Body of pancreas (tissue), 4 donors: ENCODE results near the gene KLHL30. TPM values are rescaled to one million over a fixed set of nuclear protein-coding genes. Genes with fewer than 3 reads are reported as not detected.
"Not testable (repeated sequence)": the region's sequence is repeated elsewhere in the genome, so short reads cannot be mapped to it uniquely, and the experiment has no call there.

Experiments
- ATAC-seq: fragments of 150-250 bp; one replicate; pipeline ENCODE4 v1.9.1; 2016
- DNase-seq, 4 donors: peaks; one replicate each; pipeline ENCODE4 v3.0.0-alpha.2; 2019
- H3K27ac ChIP-seq, 4 donors: fragments of 200-600 bp; sonication (generic); 1 replicate in 3 of 4; 2 replicates in 1 of 4; pipeline versions ENCODE4 v1.5.1 to v1.6.1; 2016 to 2019; ENCODE audit warnings: mild to moderate bottlenecking in 1 of 4, mixed read lengths in 1 of 4, moderate library complexity in 1 of 4
- H3K27me3 ChIP-seq, 2 donors: fragments of 200-600 bp; sonication (generic); one replicate each; pipeline ENCODE4 v1.6.0; 2016; ENCODE audit warnings: mild to moderate bottlenecking in 1 of 2
- H3K36me3 ChIP-seq, 2 donors: fragments of 200-600 bp; sonication (generic); replicated peaks in 1 of 2; 2 replicates each; pipeline ENCODE4 v1.5.1; 2016; ENCODE audit warnings: low read depth in 2 of 2; ENCODE audit not compliant: insufficient read depth in 1 of 2
- H3K4me1 ChIP-seq: fragments of 200-600 bp; sonication (generic); one replicate; pipeline ENCODE4 v1.6.0; 2016
- H3K4me3 ChIP-seq, 2 donors: fragments of 200-600 bp; sonication (generic); 1 replicate in 1 of 2; 2 replicates in 1 of 2; pipeline ENCODE4 v1.5.1; 2016 to 2019
- H3K9me3 ChIP-seq, 3 donors: fragments of 200-600 bp; sonication (generic); 1 replicate in 2 of 3; 2 replicates in 1 of 3; pipeline ENCODE4 v1.5.1; 2016
- CTCF ChIP-seq, 7 experiments: fragments of 450-650 bp in 4 of 7; fragments of 200-600 bp in 3 of 7; sonication (generic) in 3 of 7; IDR thresholded peaks; one replicate each; pipeline ENCODE4 v1.5.1; 2016 to 2019; ENCODE audit warnings: antibody characterized with exemption in 7 of 7
- POLR2A ChIP-seq, 3 donors: fragments of 450-650 bp; IDR thresholded peaks; one replicate each; pipeline ENCODE4 v1.6.1; 2016; ENCODE audit warnings: antibody characterized with exemption in 3 of 3, mild to moderate bottlenecking in 2 of 3
- WGBS, 2 donors: methylation state at CpG; one replicate each; pipeline ENCODE4 v1.1.5; 2017; 5-methylcytosine and 5-hydroxymethylcytosine counted together
- intact Hi-C: fragments of 100-400 bp; cut with DNase I; formaldehyde crosslinking; loops from one replicate; pipeline ENCODE4 v1.15.1; 2023
- total RNA-seq, 2 donors: library from RNA; depleted of rRNA; stranded (reverse); fragments of >200 nt; gene quantifications; one replicate each; pipeline ENCODE4 v1.1.0, GENCODE V29; 2016

Gene KLHL30
- total RNA-seq, 2 donors from 2014 or later, result 0.26 to 0.66 TPM

GRCh38 chr2:238170386-238171071, 32.1 kb downstream of the KLHL30 start:
- Histone ChIP-seq H3K27ac (peak overlapping the region in 1 of 4 donors; percentile 74), H3K4me1 (peaks cover 39% of the 10 kb centered on the region), H3K27me3 (no peaks in the 10 kb centered on the region), H3K36me3 (peaks cover 0 to 13% of the 10 kb centered on the region in 2 donors), H3K4me3 (no peak overlapping the region), H3K9me3 (no peaks in the 10 kb centered on the region)
- WGBS, 2 donors, result 90 to 92% methylated on average over 21 of the region's 21 CpGs
- TF ChIP-seq CTCF (IDR thresholded peaks at IDR 0.05), result no peak
- TF ChIP-seq POLR2A (IDR thresholded peaks at IDR 0.05), result no peak
- intact Hi-C loops, result no loop called here
- no peak for ATAC-seq
- no peak for DNase-seq

GRCh38 chr2:238171072-238171431, 32.6 kb downstream of the KLHL30 start:
- H3K4me3 ChIP-seq, H3K9me3 ChIP-seq, intact Hi-C loops, ATAC-seq, H3K27ac ChIP-seq, H3K27me3 ChIP-seq, DNase-seq: not testable (repeated sequence)
- WGBS, 2 donors, result 85 to 92% methylated on average over 5 of the region's 5 CpGs
- Histone ChIP-seq H3K4me1 (peaks cover 35% of the 10 kb centered on the region), H3K36me3 (peaks cover 0 to 13% of the 10 kb centered on the region in 2 donors)

- Histone ChIP-seq H3K27me3 (no peaks in the 10 kb centered on the region), H3K4me3 (no peak overlapping the region), H3K36me3 (peaks cover 0 to 13% of the 10 kb centered on the region in 2 donors), H3K9me3 (no peaks in the 10 kb centered on the region), H3K4me1 (peaks cover 29% of the 10 kb centered on the region), H3K27ac (no peak overlapping the region)
- ATAC-seq (no peak), DNase-seq (no peak)
- 93 to 98% methylated on average over 9 of the region's 9 CpGs for WGBS, 2 donors
- no peak for TF ChIP-seq POLR2A (IDR thresholded peaks at IDR 0.05)
- TF ChIP-seq CTCF (IDR thresholded peaks at IDR 0.05), result no peak
- intact Hi-C loops, result no loop called here
Measured at GRCh38 chr2:238171575-238172187, 33.2 kb downstream of the KLHL30 start.

GRCh38 chr2:238172439-238172838, 34.0 kb downstream of the KLHL30 start:
- DNase-seq (no peak), ATAC-seq (no peak)
- TF ChIP-seq POLR2A (IDR thresholded peaks at IDR 0.05), result no peak
- no peak overlapping the region for H3K4me3 ChIP-seq
- H3K36me3 ChIP-seq, result peaks cover 0 to 15% of the 10 kb centered on the region in 2 donors
- no peaks in the 10 kb centered on the region for H3K27me3 ChIP-seq
- intact Hi-C loops, result no loop called here
- 88 to 99% methylated on average over 13 to 14 of the region's 14 CpGs for WGBS, 2 donors
- H3K9me3 ChIP-seq, result no peaks in the 10 kb centered on the region
- peaks cover 22% of the 10 kb centered on the region for H3K4me1 ChIP-seq
- no peak overlapping the region for H3K27ac ChIP-seq

- Histone ChIP-seq H3K4me1 (peaks cover 20% of the 10 kb centered on the region), H3K36me3 (peaks cover 0 to 21% of the 10 kb centered on the region in 2 donors), H3K9me3 (no peaks in the 10 kb centered on the region), H3K4me3 (no peak overlapping the region), H3K27ac (no peak overlapping the region), H3K27me3 (no peaks in the 10 kb centered on the region)
- 87 to 92% methylated on average over 2 of the region's 2 CpGs for WGBS, 2 donors
- DNase-seq (no peak), ATAC-seq (no peak)
- no peak for TF ChIP-seq POLR2A (IDR thresholded peaks at IDR 0.05)
- intact Hi-C loops, result no loop called here
Measured at GRCh38 chr2:238173692-238174091, 35.2 kb downstream of the KLHL30 start.

- Histone ChIP-seq H3K4me1 (peaks cover 16% of the 10 kb centered on the region), H3K9me3 (no peaks in the 10 kb centered on the region), H3K36me3 (peaks cover 0 to 25% of the 10 kb centered on the region in 2 donors), H3K27ac (no peak overlapping the region), H3K27me3 (no peaks in the 10 kb centered on the region), H3K4me3 (no peak overlapping the region)
- ATAC-seq, result no peak
- intact Hi-C loops, result no loop called here
- WGBS, 2 donors, result 92 to 100% methylated on average over 1 to 8 of the region's 8 CpGs
- TF ChIP-seq CTCF (IDR thresholded peaks at IDR 0.05) (no peak), POLR2A (IDR thresholded peaks at IDR 0.05) (no peak)
- DNase-seq, result no peak
Measured at GRCh38 chr2:238174291-238174690, 35.8 kb downstream of the KLHL30 start.
